HepG2 (cell line): ENCODE data around the gene VENTX. TPM values are rescaled to one million over a fixed set of nuclear protein-coding genes. Genes with fewer than 3 reads are reported as not detected.
A peak's percentile ranks its signal among the peaks of the same experiment; 100 is the strongest.

Experiments used
- ATAC-seq: fragments of 200-7000 bp; cut with Tn5 transposase; 3 replicates; pipeline ENCODE4 v1.9.1; 2020; ENCODE audit warnings: mild to moderate bottlenecking, moderate library complexity
- BruUV-seq: library from RNA; stranded (reverse); fragments of 400-500 nt; replicated peaks from 2 replicates; lab custom pipeline; 2021; lab: Mats Ljungman, UMichigan
- CTCF ChIA-PET: fragments of 300-600 bp; formaldehyde crosslinking; extraction: SDS; loops from one replicate; lab custom pipeline; 2021; ENCODE audit warnings: low total read pairs, inconsistent platforms, low intra/inter-chr PET ratio; lab: Yijun Ruan, JAX
- POLR2A ChIA-PET: fragments of 350-600 bp; sonication (Branson Sonifier 250); formaldehyde crosslinking; loops from one replicate; lab custom pipeline; 2020; ENCODE audit warnings: antibody characterized with exemption, inconsistent platforms; lab: Yijun Ruan, JAX
- DNase-seq: peaks from one replicate; pipeline ENCODE4 v3.0.0-alpha.2; 2015; ENCODE audit warnings: low spot score
- FAIRE-seq: peaks from 3 replicates; lab custom pipeline; 2011; peaks lifted over from hg19 to GRCh38; lab: Jason Lieb, UNC
- H2AFZ ChIP-seq: one replicate; pipeline ENCODE4 v1.6.1; 2011; ENCODE audit warnings: low read length, inconsistent platforms
- H3K27ac ChIP-seq: fragments of 300-600 bp; 3 replicates; pipeline ENCODE4 v1.8.0; 2011; ENCODE audit warnings: mixed run types, mild to moderate bottlenecking, mixed read lengths, low read length, inconsistent platforms; ENCODE audit not compliant: insufficient read depth; ENCODE audit errors: extremely low read length
- H3K27me3 ChIP-seq, 2 experiments: fragments of 200-600 bp in 1 of 2; 2 replicates in 1 of 2; 3 replicates in 1 of 2; pipeline versions ENCODE4 v1.6.0 to v1.8.0; 2011; ENCODE audit warnings: low read length in 2 of 2, mild to moderate bottlenecking in 2 of 2, moderate library complexity in 2 of 2, inconsistent platforms in 1 of 2; ENCODE audit not compliant: insufficient read depth in 2 of 2, control insufficient read depth in 1 of 2
- H3K36me3 ChIP-seq, 2 experiments: fragments of 200-600 bp in 1 of 2; replicated peaks in 1 of 2; 2 replicates in 1 of 2; 3 replicates in 1 of 2; pipeline versions ENCODE4 v1.5.1 to v1.8.0; 2011; ENCODE audit warnings: low read length in 2 of 2, inconsistent platforms in 1 of 2; ENCODE audit not compliant: insufficient read depth in 2 of 2, control insufficient read depth in 1 of 2
- H3K4me1 ChIP-seq: 2 replicates; pipeline ENCODE4 v1.5.1; 2012; ENCODE audit warnings: low read length, inconsistent platforms; ENCODE audit not compliant: insufficient read depth
- H3K4me2 ChIP-seq: 2 replicates; pipeline ENCODE4 v1.6.0; 2011; ENCODE audit warnings: low read depth, low read length, inconsistent platforms
- H3K4me3 ChIP-seq, 3 experiments: fragments of 200-600 bp in 1 of 3; sonication (generic), shearing (Covaris generic) in 1 of 3; replicated peaks in 1 of 3; 2 replicates each; pipeline ENCODE4 v1.5.1; 2011 to 2016; ENCODE audit warnings: low read length in 3 of 3, inconsistent platforms in 2 of 3, low read depth in 2 of 3, mild to moderate bottlenecking in 2 of 3, control low read depth in 1 of 3, mixed read lengths in 1 of 3; ENCODE audit not compliant: insufficient read depth in 1 of 3
- H3K79me2 ChIP-seq: one replicate; pipeline ENCODE4 v1.6.1; 2011; ENCODE audit warnings: low read length, inconsistent platforms; ENCODE audit not compliant: insufficient read depth
- H3K9ac ChIP-seq: 2 replicates; pipeline ENCODE4 v1.6.0; 2011; ENCODE audit warnings: mild to moderate bottlenecking, low read depth, low read length, inconsistent platforms; ENCODE audit not compliant: insufficient read depth
- H3K9me3 ChIP-seq: 2 replicates; pipeline ENCODE4 v1.5.1; 2012; ENCODE audit warnings: mild to moderate bottlenecking, low read length
- H4K20me1 ChIP-seq: 2 replicates; pipeline ENCODE4 v1.6.0; 2011; ENCODE audit warnings: inconsistent platforms, mild to moderate bottlenecking, low read length, moderate library complexity; ENCODE audit not compliant: insufficient read depth
- ATF1 ChIP-seq: IDR thresholded peaks from 2 replicates; pipeline ENCODE4 v1.6.1; 2016; ENCODE audit warnings: mild to moderate bottlenecking, control low read depth
- HNF4A ChIP-seq: sonication (generic); formaldehyde crosslinking; IDR thresholded peaks from 2 replicates; pipeline ENCODE4 v1.4.0; 2020; ENCODE audit warnings: missing genetic modification reagents
- NCOA1 ChIP-seq: sonication (generic); formaldehyde crosslinking; IDR thresholded peaks from 2 replicates; pipeline ENCODE4 v1.9.0; 2021; ENCODE audit warnings: missing genetic modification reagents
- SP5 ChIP-seq: IDR thresholded peaks from 2 replicates; pipeline ENCODE4 v1.6.1; 2016; ENCODE audit warnings: low read depth, borderline replicate concordance
- ZHX2 ChIP-seq, 2 experiments: sonication (generic) in 1 of 2; formaldehyde crosslinking in 1 of 2; IDR thresholded peaks; 2 replicates each; pipeline versions ENCODE4 v1.6.1 to v1.9.0; 2014 to 2022; ENCODE audit warnings: antibody characterized with exemption in 1 of 2, borderline replicate concordance in 1 of 2, inconsistent platforms in 1 of 2, low read depth in 1 of 2, missing genetic modification reagents in 1 of 2
- ZNF329 ChIP-seq: sonication (generic); formaldehyde crosslinking; IDR thresholded peaks from 2 replicates; pipeline ENCODE4 v1.9.0; 2021; ENCODE audit warnings: low read depth, mild to moderate bottlenecking, missing genetic modification reagents
- ZNF781 ChIP-seq: sonication (generic); formaldehyde crosslinking; IDR thresholded peaks from 2 replicates; pipeline ENCODE4 v1.5.1; 2020; ENCODE audit warnings: borderline replicate concordance, mild to moderate bottlenecking, missing genetic modification reagents; ENCODE audit errors: not compliant biosample characterization
- WGBS: methylation state at CpG from one replicate; pipeline ENCODE4 v1.1.6; 2017; ENCODE audit warnings: low lambda C conversion rate; 5-methylcytosine and 5-hydroxymethylcytosine counted together
- in situ Hi-C: cut with HindIII; loops from 2 replicates; pipeline ENCODE4 v1.10.0; 2017; ENCODE audit warnings: low pct_unique_long_range_greater_than_20kb; ENCODE audit not compliant: extremely low pct_ligation_motif_present
- intact Hi-C: fragments of 100-400 bp; cut with micrococcal nuclease; formaldehyde crosslinking; loops from one replicate; pipeline ENCODE4 v1.10.0; 2022; ENCODE audit not compliant: unreplicated experiment
- polyA plus RNA-seq, 8 experiments: library from polyadenylated mRNA; depleted of rRNA in 3 of 8; stranded (reverse) in 7 of 8; unstranded in 1 of 8; fragments of >200 nt; fragmentation: Illumina TruSeq in 4 of 8; extraction: Trizol in 4 of 8; gene quantifications; 2 replicates each; pipeline versions ENCODE4 v1.2.1 to v1.2.3, GENCODE V29; 2011 to 2016; ENCODE audit warnings: low read depth in 4 of 8, missing spikeins in 1 of 8, mixed read lengths in 1 of 8; ENCODE audit not compliant: insufficient read depth in 1 of 8
- total RNA-seq, 5 experiments: library from RNA; depleted of rRNA; stranded (reverse); fragments of >200 nt; fragmentation: Illumina TruSeq; extraction: Trizol; gene quantifications; 2 replicates each; pipeline ENCODE4 v1.2.3, GENCODE V29; 2016; ENCODE audit warnings: low read depth in 1 of 5
- TF ChIP-seq, protein P1 (sequence below): sonication (generic); formaldehyde crosslinking; IDR thresholded peaks from 2 replicates; pipeline ENCODE4 v1.4.0; 2020; ENCODE audit warnings: missing genetic modification reagents
- TF ChIP-seq, protein P2 (sequence below): sonication (generic); formaldehyde crosslinking; IDR thresholded peaks from 2 replicates; pipeline ENCODE4 v1.5.1; 2020; ENCODE audit warnings: mild to moderate bottlenecking, missing genetic modification reagents
- TF ChIP-seq, protein P3 (sequence below): sonication (generic); formaldehyde crosslinking; IDR thresholded peaks from 2 replicates; pipeline ENCODE4 v1.4.0; 2020; ENCODE audit warnings: mild to moderate bottlenecking, missing genetic modification reagents

The VENTX gene
- total and polyA plus RNA-seq, 2 of the 13 experiments (the other 11 are each of a cell fraction or from before 2014, with no cell fraction given): not detected

DNA sequence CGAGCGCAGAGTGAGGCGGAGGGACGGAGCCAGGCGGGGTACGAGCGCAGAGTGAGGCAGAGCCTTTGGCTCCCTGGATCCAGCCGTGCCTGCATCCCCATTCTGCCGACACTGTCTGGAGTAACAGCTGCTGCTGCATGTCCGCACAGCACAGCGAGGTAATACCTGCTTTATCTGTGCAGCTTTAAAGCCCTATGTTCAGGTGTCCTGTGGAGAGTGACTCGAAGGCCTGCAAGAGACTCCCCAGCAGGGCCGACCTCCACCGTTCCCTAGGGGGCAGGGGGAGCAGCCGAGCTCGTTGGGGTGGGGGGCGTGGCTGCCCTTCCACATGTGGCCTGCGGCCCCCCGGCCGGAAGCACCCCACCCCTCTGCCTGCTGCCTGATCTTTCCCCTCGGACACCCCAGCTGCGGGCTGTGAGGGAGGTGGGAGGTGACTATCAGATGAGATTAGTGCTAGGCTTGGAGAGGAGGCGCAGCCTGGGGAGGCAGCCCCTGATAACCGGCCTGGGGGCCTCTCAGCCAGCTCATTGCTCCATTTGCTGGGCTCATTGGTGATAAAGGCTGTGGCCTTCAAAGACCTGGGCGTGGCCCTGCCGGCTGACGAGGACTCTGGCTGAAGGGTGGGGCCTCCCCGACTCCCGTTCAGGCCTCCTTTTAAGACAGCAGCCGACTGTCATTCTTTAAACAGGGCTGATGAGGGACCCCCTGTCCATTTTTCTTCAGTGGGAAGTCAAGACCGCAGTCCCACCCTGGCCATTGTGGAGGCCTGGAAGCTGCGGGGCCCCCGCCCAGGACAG, 8.0 kb downstream of the VENTX start:
- ChIA-PET POLR2A (no interaction called here), CTCF (no interaction called here)
- no peaks in the 10 kb centered on the region for H4K20me1 ChIP-seq
- no peaks in the 10 kb centered on the region for H3K36me3 ChIP-seq
- in situ Hi-C loops: no loop called here
- no peak; the same call in 1 of the 3 replicates for ATAC-seq
- H3K27ac ChIP-seq: no peak overlapping the region
- H2AFZ ChIP-seq: no peak overlapping the region
- no TSS peak for BruUV-seq
- peaks cover 28 to 75% of the 10 kb centered on the region in 2 experiments for H3K27me3 ChIP-seq
- H3K4me2 ChIP-seq: peak overlapping the region; percentile 41; the same call in 1 of the 2 replicates
- FAIRE-seq: no peak
- no peak overlapping the region for H3K4me3 ChIP-seq
- 74% methylated on average over 11 of the region's 33 CpGs for WGBS
- H3K4me1 ChIP-seq: peaks cover 33% of the 10 kb centered on the region
- no peaks in the 10 kb centered on the region for H3K9me3 ChIP-seq
- intact Hi-C loops: no loop called here
- peak; percentile 41 for DNase-seq
- H3K79me2 ChIP-seq: no peaks in the 10 kb centered on the region
- H3K9ac ChIP-seq: no peak overlapping the region
- TF ChIP-seq ZNF329 (CRISPR knock-in tag): peak; percentile 99
- TF ChIP-seq, protein P1, sequence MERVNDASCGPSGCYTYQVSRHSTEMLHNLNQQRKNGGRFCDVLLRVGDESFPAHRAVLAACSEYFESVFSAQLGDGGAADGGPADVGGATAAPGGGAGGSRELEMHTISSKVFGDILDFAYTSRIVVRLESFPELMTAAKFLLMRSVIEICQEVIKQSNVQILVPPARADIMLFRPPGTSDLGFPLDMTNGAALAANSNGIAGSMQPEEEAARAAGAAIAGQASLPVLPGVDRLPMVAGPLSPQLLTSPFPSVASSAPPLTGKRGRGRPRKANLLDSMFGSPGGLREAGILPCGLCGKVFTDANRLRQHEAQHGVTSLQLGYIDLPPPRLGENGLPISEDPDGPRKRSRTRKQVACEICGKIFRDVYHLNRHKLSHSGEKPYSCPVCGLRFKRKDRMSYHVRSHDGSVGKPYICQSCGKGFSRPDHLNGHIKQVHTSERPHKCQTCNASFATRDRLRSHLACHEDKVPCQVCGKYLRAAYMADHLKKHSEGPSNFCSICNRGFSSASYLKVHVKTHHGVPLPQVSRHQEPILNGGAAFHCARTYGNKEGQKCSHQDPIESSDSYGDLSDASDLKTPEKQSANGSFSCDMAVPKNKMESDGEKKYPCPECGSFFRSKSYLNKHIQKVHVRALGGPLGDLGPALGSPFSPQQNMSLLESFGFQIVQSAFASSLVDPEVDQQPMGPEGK: peak; percentile 49; the same call in 1 of the 2 replicates
- TF ChIP-seq ZHX2 (IDR thresholded peaks at IDR 0.05; ENCODE audit: low read depth): no peak
- TF ChIP-seq ZHX2 (CRISPR knock-in tag; IDR thresholded peaks at IDR 0.05; ENCODE audit: borderline replicate concordance): no peak
- no peak for TF ChIP-seq NCOA1 (CRISPR knock-in tag)
- TF ChIP-seq ATF1 (CRISPR knock-in tag): no peak
- no peak for TF ChIP-seq ZNF781 (CRISPR knock-in tag)
- TF ChIP-seq, protein P2, sequence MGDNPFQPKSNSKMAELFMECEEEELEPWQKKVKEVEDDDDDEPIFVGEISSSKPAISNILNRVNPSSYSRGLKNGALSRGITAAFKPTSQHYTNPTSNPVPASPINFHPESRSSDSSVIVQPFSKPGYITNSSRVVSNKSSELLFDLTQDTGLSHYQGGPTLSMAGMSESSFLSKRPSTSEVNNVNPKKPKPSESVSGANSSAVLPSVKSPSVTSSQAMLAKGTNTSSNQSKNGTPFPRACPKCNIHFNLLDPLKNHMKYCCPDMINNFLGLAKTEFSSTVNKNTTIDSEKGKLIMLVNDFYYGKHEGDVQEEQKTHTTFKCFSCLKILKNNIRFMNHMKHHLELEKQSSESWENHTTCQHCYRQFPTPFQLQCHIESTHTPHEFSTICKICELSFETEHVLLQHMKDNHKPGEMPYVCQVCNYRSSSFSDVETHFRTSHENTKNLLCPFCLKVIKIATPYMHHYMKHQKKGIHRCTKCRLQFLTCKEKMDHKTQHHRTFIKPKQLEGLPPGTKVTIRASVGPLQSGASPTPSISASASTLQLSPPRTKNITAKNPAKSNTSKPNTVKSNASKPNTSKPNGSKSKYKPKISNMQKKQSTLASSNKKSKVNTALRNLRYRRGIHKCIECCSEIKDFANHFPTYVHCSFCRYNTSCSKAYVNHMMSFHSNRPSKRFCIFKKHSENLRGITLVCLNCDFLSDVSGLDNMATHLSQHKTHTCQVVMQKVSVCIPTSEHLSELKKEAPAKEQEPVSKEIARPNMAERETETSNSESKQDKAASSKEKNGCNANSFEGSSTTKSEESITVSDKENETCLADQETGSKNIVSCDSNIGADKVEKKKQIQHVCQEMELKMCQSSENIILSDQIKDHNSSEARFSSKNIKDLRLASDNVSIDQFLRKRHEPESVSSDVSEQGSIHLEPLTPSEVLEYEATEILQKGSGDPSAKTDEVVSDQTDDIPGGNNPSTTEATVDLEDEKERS: no peak
- TF ChIP-seq SP5 (CRISPR knock-in tag): 0 out of 2 replicates have a peak, but pooled peaks have one; percentile 37
- TF ChIP-seq, protein P3, sequence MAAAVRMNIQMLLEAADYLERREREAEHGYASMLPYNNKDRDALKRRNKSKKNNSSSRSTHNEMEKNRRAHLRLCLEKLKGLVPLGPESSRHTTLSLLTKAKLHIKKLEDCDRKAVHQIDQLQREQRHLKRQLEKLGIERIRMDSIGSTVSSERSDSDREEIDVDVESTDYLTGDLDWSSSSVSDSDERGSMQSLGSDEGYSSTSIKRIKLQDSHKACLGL: 0 out of 2 replicates have a peak, but pooled peaks have one; percentile 25
- TF ChIP-seq HNF4A: no peak
